Measurements from ENCODE around the gene GATA5.
"Not testable (repeated sequence)": the region's sequence is repeated elsewhere in the genome, so short reads cannot be mapped to it uniquely, and the experiment has no call there.

The GATA5 gene

GRCh38 chr20:62504323-62504722, 28.5 kb upstream of the GATA5 start:
- DNase-seq (ENCODE audit: low spot score), result no peak

DNA sequence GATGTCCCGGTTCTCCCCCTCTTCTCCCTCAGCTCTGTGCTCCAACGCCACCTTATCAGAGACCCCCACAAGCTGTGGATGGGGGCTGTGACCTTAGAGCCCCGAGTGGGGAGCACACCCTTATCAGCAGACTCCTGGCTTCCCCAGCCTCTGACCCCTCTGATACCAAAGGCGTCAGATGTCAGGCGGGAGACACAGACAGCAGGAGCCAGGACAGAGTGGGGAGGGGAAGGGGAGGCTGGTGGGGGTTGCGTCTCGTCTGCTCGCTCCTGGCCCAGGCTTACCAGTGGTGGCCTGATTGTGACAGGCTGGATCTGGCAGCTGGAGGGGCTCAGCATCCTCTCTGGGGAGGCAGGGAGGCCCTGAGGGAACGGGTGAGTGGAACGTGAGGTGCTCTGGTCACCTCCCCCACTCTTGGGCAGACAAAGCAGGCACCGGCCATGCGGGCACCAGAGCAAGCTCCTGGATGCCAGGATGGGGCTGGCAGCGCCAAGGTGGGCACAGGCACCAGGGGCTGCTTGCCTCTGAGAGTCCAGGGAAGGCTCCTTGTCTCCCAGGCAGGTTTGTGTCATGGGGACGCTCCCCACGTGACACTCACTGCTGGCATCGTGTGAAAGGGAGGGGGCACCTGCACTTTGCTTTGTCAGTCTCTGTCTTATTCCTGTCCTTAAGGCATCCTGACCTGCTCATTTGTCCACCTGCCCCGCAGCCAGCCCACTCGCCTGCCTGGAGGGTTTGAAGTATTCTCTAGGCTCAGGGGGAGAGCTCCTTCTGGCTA, 27.8 kb upstream of the GATA5 start:
- no peak for DNase-seq (ENCODE audit: low spot score)

- no peak for DNase-seq (ENCODE audit: low spot score)
Measured at GRCh38 chr20:62502496-62503095, 26.8 kb upstream of the GATA5 start.

DNA sequence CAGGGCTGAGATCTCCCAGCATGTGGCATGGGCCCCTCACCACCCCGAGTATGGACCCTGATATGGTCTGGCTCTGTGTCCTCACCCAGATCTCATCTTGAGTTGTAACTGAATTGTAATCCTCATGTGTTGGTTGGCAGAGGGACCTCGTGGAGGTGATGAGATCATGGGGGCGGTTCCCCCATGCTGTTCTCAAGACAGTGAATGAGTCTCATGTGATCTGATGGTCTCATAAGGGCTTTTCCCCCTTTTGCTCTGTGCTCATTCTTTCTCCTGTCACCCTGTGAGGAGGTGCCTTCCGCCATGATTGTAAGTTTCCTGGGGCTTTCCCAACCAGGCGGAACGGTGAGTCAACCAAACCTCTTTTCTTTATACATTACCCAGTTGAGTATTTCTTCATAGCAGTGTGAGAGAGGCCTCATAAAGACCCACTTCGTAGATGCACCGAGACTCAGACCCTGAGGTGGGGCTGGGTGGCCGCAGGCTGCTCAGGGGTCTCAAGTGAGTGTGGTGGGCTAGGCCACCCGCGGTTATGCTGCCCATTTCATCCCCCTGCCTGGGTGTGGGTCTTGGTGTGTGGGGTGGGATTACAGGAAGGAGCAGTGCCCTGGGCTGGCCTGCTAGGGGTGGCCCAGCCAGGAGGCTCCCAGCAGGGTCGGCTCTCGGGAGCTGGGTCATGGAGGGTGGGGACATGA, 26.2 kb upstream of the GATA5 start:
- no peak for DNase-seq (ENCODE audit: low spot score)

DNA sequence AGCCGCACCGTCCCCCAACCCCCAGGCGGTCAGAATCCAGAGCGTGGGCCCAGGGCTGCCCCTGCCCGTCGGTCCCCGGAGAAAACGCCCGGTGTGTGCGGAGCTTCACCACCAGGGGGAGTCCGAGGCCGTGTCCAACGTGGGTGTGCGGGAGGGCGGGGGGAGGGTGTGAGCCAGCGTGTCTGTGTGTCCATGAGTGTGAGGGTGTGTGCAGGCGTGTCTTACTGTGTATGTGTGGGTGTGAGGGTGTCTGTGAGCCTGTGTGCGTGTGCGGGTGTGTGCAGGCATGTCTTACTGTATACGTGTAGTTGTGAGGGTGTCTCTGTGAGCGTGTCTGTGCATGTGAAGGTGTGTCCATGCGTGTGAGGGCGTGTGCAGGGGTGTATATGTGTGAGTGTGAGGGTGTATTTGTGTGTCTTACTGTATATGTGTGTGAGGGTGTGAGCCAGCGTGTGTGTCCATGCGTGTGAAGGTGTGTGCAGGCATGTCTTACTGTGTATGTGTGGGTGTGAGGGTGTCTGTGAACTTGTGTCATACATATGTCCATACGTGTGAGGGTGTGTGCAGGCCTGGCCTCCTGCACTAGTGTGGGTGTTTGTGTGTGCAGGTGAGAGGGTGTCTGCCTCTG, 24.6 kb upstream of the GATA5 start:
- DNase-seq (ENCODE audit: low spot score), result peak; percentile 20

- no peak for DNase-seq (ENCODE audit: low spot score)
Measured at GRCh38 chr20:62499758-62500236, 24.0 kb upstream of the GATA5 start.

- no peak for DNase-seq (ENCODE audit: low spot score)
Measured at GRCh38 chr20:62498874-62499273, 23.1 kb upstream of the GATA5 start.

DNA sequence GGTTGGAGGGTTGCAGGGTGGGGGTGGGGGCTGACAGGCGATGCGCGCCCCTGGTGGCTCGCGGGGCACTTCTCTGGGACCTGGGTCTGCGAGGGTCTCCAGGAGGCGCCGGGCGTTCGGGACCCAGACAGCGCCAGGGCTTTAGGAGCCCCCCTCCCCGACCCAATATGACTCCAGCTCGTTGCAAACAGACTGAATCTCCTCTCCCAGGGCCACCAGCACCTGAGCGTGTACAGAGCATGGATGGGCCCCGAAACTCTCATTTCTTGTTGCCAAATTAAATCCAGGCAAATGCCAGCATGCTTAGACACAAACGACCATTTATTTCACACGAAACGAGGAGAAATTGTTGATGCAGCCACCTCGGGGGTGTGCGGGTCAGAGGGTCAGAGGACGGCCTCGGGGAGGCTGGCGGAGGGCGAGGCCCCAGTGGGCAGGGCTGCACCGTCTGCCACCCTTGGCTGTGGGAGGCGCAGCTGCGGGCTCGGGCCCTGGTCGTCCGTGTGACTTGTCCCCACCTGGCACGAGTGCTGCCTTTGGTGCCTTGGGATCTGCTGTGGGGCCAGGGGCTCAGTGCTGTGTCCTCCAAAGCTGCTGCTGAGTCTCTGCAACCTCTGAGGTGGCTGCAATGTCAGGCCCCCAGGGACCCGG, 20.9 kb upstream of the GATA5 start:
- no peak for DNase-seq (ENCODE audit: low spot score)

- DNase-seq (ENCODE audit: low spot score), result no peak
Measured at GRCh38 chr20:62495749-62496567, 20.2 kb upstream of the GATA5 start.

DNA sequence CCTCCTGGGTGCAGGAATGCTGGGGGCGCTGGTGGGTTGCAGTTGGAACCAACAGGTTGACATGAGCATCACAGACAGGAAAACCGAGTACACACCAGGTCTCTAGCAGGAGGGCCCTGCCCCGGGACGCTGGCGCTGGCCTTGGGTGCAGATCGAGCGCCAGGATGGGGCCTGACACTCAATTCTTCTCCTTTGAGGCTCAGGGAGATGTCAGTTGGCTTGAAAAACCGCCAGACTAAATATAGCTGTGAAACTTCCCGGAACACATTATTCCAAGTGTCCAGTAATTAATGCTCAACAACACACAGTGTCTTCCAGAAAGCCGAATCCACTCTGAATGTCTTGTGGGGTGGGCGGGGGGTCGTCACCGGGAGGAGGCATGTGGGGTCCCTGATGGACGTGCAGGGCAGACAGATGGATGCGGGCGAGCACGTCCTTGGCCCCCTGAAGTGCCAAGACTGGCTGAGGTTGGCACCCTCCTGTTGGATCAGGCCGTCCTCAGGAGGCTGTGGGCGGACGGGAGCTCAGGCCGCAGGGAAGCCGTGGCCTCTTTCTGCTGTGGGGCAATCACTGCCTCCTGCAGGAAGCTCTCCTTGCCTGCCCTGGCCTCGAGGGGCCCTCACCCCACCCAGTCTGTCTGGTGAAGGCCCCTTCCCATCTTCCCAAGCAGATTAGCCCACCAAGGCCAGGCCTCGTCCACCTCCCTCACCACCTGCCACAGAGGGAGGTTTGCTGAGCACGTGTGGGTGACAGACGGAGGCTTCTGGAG, 19.4 kb upstream of the GATA5 start:
- DNase-seq (ENCODE audit: low spot score), result no peak

GRCh38 chr20:62494537-62494936, 18.7 kb upstream of the GATA5 start:
- no peak for DNase-seq (ENCODE audit: low spot score)

DNA sequence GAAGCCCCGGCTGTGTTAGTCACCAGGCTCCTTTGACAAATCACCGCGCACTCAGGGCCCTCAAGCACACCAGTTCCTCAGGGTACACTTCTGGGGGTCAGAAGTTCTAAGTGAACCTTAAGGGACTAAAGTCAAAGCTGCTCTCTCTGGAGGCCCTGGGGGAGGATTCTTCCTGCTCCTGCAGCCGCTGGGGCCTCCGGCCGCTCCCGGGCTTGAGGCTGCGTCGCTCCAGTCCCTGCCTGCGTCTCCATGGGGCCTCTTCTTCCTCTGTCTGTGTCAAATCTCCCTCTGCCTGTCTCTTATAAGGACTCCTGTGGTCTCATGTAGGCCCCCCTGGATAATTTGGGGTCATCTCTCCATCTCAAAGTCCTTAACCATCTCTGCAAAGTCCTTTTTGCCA, 18.1 kb upstream of the GATA5 start:
- DNase-seq (ENCODE audit: low spot score), result no peak

- no peak for DNase-seq (ENCODE audit: low spot score)
Measured at GRCh38 chr20:62493253-62493885, 17.6 kb upstream of the GATA5 start.

DNA sequence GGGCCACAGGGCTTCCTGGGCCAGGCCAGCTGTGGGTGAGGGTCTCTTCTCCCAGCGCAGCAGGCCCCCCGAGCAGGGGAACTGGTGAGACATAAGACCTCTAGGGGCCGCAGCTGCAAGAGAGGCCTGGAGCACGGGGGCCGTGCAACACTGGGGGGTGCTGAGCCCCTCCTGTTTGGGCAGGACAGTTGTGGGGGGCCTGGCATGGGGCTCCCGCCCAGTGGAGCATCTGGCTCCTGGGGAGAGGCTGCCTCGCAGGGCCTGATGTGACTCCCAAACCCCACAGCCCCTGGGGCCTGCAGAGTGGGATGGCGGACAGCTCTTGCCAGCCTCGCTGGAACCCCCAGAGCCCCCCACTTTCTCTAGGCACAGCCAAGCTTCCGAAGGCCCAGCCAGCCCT, 16.9 kb upstream of the GATA5 start:
- no peak for DNase-seq (ENCODE audit: low spot score)

DNA sequence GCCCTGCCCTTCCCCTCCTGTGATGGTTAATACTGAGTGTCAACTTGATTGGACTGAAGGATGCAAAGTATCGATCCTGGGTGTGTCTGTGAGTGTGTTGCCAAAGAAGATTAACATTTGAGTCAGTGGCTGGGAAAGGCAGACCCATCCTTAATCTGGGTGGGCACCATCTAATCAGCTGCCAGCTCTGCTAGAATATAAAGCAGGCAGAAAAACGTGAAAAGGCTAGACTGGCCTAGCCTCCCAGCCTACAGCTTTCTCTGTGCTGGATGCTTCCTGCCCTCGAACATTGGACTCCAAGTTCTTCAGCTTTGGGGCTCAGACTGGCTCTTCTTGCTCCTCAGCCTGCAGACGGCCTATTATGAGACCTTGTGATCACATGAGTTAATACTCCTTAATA, 15.0 kb upstream of the GATA5 start:
- not testable (repeated sequence) for DNase-seq (ENCODE audit: low spot score)

- DNase-seq (ENCODE audit: low spot score), result no peak
Measured at GRCh38 chr20:62489932-62490263, 14.1 kb upstream of the GATA5 start.

DNA sequence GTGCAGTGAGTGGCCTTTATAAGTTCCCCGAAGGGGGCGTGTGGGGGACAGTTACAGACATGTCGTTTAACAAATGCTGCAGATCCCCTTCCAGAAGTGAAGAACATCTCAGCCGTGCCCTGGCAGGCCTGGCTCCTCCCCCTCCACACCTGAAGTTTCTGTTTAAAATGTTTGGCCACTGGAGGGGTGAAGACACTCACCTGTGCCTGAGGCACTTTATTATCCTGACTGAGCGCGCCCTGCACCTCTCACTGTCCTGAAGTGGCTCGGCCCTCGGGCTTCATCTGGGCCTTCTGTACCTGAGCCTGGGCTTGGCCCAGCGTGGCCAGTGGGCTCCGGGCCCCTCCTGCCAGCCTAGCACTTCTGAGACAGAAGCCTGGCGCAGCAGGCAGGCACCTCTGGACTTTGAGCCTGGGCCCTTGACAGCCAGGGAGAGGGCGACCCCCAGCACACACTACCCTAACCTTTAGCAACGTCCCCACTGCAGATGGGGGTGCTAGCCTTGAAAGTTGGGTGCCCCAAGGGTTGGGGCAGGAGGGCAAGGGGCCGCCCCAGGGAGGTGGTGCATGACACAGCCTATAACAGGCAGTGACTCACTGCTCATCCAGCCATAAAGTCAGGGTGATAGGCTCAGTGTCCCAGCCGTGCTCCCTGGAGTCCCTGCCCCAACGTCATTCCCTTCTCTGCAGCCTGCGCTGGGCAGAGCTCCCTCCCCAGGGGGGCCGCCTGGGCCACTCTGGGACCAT, 13.6 kb upstream of the GATA5 start:
- DNase-seq (ENCODE audit: low spot score), result no peak

DNA sequence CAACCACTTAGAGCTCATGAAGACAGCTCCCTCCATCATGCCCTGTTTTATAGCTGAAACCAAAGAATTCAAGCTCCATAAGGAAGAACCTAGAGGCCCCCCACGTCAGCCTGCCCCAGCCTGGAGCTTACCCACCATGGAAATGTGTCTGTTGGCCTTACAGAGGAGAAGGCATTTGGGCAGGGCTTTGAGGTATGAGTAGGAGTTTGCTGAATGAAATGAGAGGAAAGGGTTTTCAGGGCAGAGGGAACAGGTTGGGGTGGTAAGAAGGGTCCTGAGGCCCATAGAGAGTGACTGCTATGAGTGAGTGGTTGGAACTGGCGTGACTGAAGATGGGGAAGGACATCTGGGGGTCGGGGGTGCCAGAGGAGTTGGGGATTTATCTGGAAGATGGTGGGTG, 12.7 kb upstream of the GATA5 start:
- DNase-seq (ENCODE audit: low spot score), result no peak

- DNase-seq (ENCODE audit: low spot score), result no peak
Measured at GRCh38 chr20:62487561-62488354, 12.0 kb upstream of the GATA5 start.
